GM18498 (cell line): ENCODE measurements around the gene FSIP1.

Experiments used
- ATAC-seq: cut with Tn5 transposase; IDR thresholded peaks from one replicate; pipeline ENCODE4 v1.9.1; 2021; ENCODE audit warnings: mild to moderate bottlenecking, moderate library complexity; ENCODE audit not compliant: unreplicated experiment

Gene FSIP1

DNA sequence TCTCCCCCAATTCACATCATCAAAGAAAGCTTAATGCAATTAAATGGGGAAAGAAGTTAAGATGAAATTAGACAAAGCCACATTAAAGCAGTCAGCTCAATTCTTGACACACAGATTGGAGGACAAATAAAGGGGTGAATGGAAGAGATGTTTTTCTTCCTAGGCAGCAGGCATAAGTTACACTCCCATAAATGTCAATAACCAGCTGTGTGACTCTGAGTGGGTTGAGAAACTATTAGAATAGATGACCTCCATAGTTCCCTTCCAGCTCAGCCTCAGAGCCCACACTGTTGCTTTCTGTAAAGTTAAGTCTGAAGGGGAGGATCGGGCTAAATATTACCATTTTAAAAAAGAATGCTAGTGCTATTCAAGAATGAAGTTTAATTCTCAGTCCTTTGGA is 130.8 kb downstream of the FSIP1 start:
- ATAC-seq = no peak

DNA sequence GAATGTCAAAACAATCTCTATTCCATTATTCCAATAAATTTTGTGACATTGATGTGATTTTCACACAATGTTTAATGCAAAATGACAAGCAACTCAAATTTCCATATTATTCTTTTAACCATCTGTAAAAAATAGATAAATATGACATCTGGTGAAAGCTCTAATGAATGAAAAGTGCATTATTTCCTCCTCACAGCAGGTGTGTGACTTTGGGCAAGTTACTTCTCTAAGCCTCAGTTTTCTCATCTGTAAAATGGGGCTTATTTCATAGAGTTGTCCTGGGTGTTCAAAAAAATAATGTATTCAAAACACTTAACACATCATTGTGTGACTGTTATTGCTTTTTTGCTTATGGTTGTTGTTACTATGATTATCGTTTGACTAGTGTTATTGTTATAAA is 131.3 kb downstream of the FSIP1 start:
- ATAC-seq = no peak

GRCh38 chr15:39649757-39650156 is 132.9 kb downstream of the FSIP1 start:
- ATAC-seq = no peak

DNA sequence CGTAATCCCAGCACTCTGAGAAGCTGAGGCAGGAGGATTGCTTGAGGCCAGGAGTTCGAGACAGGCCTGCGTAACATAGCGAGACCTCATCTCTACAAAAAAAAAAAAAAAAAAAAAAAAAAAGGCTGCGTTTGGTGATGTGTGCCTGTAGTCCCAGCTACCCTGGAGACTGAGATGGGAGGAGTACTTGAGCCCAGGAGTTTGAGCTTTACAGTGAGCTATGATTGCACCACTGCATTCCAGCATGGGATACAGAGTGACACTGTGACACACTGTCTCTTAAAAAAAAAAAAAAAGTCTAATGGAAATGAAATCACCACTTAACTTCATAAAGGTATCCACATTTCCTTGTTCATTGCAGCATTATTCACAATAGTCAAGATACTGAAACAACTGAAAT is 136.2 kb downstream of the FSIP1 start:
- ATAC-seq = no peak

DNA sequence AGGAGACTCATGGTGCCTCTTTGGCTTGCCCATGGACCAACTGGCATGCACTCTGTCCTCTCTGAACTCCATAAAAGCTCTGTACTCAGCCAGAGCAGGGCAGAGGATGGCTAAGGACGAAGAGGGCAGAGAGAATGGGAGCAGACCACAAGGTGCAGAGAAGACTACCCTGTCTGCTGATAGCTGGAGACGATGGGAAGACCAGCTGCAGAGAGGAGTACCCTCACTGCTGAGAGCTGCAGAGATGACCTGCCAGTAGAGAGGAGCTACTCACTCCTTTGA is 136.7 kb downstream of the FSIP1 start:
- ATAC-seq = no peak

GRCh38 chr15:39645138-39645975 is 137.3 kb downstream of the FSIP1 start:
- no peak for ATAC-seq

GRCh38 chr15:39644136-39644535 is 138.5 kb downstream of the FSIP1 start:
- no peak for ATAC-seq

DNA sequence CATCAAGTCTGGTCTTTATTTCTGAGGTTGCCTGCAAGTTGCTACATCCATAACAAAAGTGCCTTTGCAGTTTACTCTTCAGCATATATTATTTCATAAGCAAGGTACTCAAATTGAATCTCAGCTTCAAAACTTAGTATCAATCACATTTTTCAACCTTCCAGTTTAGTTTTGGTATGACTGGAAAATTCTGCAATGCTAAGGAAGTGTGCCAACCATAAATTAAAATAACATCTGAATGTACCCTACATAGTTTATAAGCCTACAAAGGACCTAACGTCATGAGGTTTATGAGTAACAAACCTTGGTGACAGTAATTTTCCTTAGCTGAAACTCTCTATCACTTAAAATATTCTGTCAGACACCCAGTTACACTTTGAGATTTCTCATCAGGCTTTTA is 138.9 kb downstream of the FSIP1 start:
- ATAC-seq = no peak

- ATAC-seq = no peak
Measured at GRCh38 chr15:39642011-39642640, 140.5 kb downstream of the FSIP1 start.

- ATAC-seq = no peak
Measured at GRCh38 chr15:39641191-39641889, 141.3 kb downstream of the FSIP1 start.

GRCh38 chr15:39640665-39641064 is 142.0 kb downstream of the FSIP1 start:
- no peak for ATAC-seq

DNA sequence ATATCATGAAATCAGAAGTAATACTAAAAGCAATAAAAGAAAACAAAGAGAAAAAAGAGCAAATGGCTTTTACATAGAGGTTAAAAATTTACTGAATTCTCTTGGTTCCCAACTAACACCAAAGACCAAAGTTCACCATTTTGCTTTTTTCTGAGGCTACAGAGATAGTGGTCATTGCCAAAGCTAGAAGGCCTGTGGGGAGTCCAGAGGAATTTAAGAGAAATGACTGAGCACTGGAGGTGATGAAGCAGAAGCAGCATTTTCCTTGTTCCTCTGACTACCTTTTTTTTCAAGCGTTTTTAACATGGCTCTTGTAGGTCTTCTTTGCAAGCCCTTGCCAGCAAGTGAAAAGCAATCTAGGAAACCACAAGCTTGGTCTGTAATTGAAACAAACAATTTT is 143.6 kb downstream of the FSIP1 start:
- ATAC-seq = no peak

GRCh38 chr15:39638041-39638440 is 144.6 kb downstream of the FSIP1 start:
- no peak for ATAC-seq

DNA sequence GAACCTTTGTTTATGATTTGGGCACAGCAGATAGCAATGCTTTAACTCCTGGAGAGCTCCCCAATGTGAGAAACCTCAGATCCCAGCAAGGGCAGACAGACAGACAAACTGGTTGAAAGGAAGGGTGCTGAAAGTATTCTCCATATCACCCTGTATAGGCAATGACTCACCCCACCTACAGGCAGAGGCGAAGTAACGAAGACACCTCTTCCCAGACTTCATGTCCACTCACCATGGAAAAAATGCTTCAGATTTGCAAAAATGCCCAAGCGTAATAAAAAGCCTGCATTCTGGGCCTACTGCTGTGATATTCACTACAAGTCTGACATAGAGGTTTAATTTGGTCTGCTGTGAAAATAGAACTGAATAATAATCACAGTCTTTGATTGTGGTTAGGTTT is 151.3 kb downstream of the FSIP1 start:
- ATAC-seq = no peak

GRCh38 chr15:39629906-39630305 is 152.7 kb downstream of the FSIP1 start:
- no peak for ATAC-seq

DNA sequence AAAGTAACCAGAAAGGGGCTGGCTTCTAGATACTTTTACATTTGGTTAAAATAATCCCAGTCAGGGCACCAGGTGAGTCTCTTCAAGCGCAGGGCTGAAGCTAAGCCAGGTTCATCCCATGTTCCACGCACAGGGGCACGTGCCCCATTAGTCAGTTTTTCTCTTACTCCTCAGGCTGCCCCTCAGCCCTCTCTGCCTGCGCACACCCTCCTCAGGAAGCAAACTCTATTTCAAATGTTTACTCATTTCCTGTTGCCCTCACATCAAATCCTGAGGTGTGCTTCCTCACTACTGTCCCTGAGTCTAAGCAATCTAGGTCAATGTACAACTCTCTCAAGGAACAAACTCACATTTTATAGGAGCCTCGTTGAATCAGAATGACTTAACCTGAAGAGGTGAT is 153.3 kb downstream of the FSIP1 start:
- ATAC-seq = no peak

GRCh38 chr15:39628546-39629257 is 153.9 kb downstream of the FSIP1 start:
- ATAC-seq = no peak

GRCh38 chr15:39628144-39628508 is 154.5 kb downstream of the FSIP1 start:
- no peak for ATAC-seq

GRCh38 chr15:39627451-39628143 is 155.0 kb downstream of the FSIP1 start:
- ATAC-seq = no peak

- ATAC-seq = no peak
Measured at GRCh38 chr15:39625856-39626255, 156.8 kb downstream of the FSIP1 start.

DNA sequence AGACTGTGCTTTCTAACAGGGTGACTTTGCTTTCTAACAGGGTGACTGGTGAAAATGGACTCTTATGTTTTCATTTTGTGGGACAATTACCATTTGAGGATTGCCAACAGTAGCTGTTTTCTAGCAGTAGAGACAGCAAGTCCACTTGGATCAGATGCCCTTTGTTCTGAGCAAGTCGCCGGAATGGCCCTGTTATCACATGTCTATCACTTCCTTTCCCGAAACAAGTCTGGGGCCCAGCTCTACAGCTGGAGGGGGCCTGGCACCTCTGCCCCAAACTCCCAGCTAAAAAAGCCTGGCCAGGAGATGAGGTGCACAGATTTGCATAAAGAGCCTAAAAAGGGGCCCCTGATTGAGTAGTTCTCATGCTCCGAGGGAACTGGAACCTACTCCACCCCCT is 157.2 kb downstream of the FSIP1 start:
- ATAC-seq = no peak
